ENCODE results near the gene MAP1B. TPM values are rescaled to one million over a fixed set of nuclear protein-coding genes. Genes with fewer than 3 reads are reported as not detected.

The MAP1B gene
- total RNA-seq, 1 experiment from 2014 or later, result 135 TPM

GRCh38 chr5:72077390-72077789 lies 29.9 kb upstream of the MAP1B start:
- no peak for DNase-seq (ENCODE audit: low spot score)
- no peak for TF ChIP-seq EZH2 (IDR thresholded peaks at IDR 0.05; ENCODE audit: borderline replicate concordance, low read depth, low read length, poor library complexity, severe bottlenecking)
- no peak for TF ChIP-seq CTCF (conservative IDR thresholded peaks at IDR 0.05; ENCODE audit: low read depth, low read length)
- Histone ChIP-seq H3K4me3 (ENCODE audit: low read depth, low read length, poor library complexity, severe bottlenecking) (no peak overlapping the region), H3K4me1 (ENCODE audit: insufficient read depth, low read length, poor library complexity, severe bottlenecking) (no peaks in the 10 kb centered on the region), H3K27me3 (replicated peaks; ENCODE audit: insufficient read depth, low read depth, low read length, poor library complexity) (peaks cover 2% of the 10 kb centered on the region), H3K36me3 (ENCODE audit: insufficient read depth, low read length, poor library complexity, severe bottlenecking) (no peaks in the 10 kb centered on the region), H3K9me3 (ENCODE audit: low read depth, low read length, poor library complexity, severe bottlenecking) (no peaks in the 10 kb centered on the region), H3K27ac (ENCODE audit: low read depth, low read length, poor library complexity, severe bottlenecking) (no peak overlapping the region)
- CTCF ChIA-PET, result no interaction called here
- POLR2A ChIA-PET (ENCODE audit: low non-redundant PET), result no interaction called here
- BruUV-seq (replicated peaks), result no TSS peak
- intact Hi-C loops (cut with micrococcal nuclease; ENCODE audit: unreplicated experiment), result no loop called here

GRCh38 chr5:72079288-72079687 lies 28.0 kb upstream of the MAP1B start:
- Histone ChIP-seq H3K27ac (ENCODE audit: low read depth, low read length, poor library complexity, severe bottlenecking) (no peak overlapping the region), H3K9me3 (ENCODE audit: low read depth, low read length, poor library complexity, severe bottlenecking) (no peaks in the 10 kb centered on the region), H3K4me1 (ENCODE audit: insufficient read depth, low read length, poor library complexity, severe bottlenecking) (no peaks in the 10 kb centered on the region), H3K36me3 (ENCODE audit: insufficient read depth, low read length, poor library complexity, severe bottlenecking) (no peaks in the 10 kb centered on the region), H3K4me3 (ENCODE audit: low read depth, low read length, poor library complexity, severe bottlenecking) (no peak overlapping the region), H3K27me3 (replicated peaks; ENCODE audit: insufficient read depth, low read depth, low read length, poor library complexity) (peaks cover 20% of the 10 kb centered on the region)
- ChIA-PET POLR2A (ENCODE audit: low non-redundant PET) (no interaction called here), CTCF (no interaction called here)
- no TSS peak for BruUV-seq (replicated peaks)
- TF ChIP-seq CTCF (conservative IDR thresholded peaks at IDR 0.05; ENCODE audit: low read depth, low read length), result no peak
- no peak for TF ChIP-seq EZH2 (IDR thresholded peaks at IDR 0.05; ENCODE audit: borderline replicate concordance, low read depth, low read length, poor library complexity, severe bottlenecking)
- intact Hi-C loops (cut with micrococcal nuclease; ENCODE audit: unreplicated experiment), result no loop called here
- no peak for DNase-seq (ENCODE audit: low spot score)

- no peak for DNase-seq (ENCODE audit: low spot score)
- CTCF ChIA-PET, result no interaction called here
- TF ChIP-seq EZH2 (IDR thresholded peaks at IDR 0.05; ENCODE audit: borderline replicate concordance, low read depth, low read length, poor library complexity, severe bottlenecking), result no peak
- no peak for TF ChIP-seq CTCF (conservative IDR thresholded peaks at IDR 0.05; ENCODE audit: low read depth, low read length)
Measured at GRCh38 chr5:72082048-72082447, 25.2 kb upstream of the MAP1B start.

More at GRCh38 chr5:72082048-72082447, 25.2 kb upstream of the MAP1B start:
- no peaks in the 10 kb centered on the region for H3K4me1 ChIP-seq (ENCODE audit: insufficient read depth, low read length, poor library complexity, severe bottlenecking)
- no peaks in the 10 kb centered on the region for H3K36me3 ChIP-seq (ENCODE audit: insufficient read depth, low read length, poor library complexity, severe bottlenecking)
- H3K9me3 ChIP-seq (ENCODE audit: low read depth, low read length, poor library complexity, severe bottlenecking), result no peaks in the 10 kb centered on the region
- H3K27me3 ChIP-seq (replicated peaks; ENCODE audit: insufficient read depth, low read depth, low read length, poor library complexity), result peaks cover 26% of the 10 kb centered on the region
- H3K27ac ChIP-seq (ENCODE audit: low read depth, low read length, poor library complexity, severe bottlenecking), result no peak overlapping the region
- no peak overlapping the region for H3K4me3 ChIP-seq (ENCODE audit: low read depth, low read length, poor library complexity, severe bottlenecking)
- no TSS peak for BruUV-seq (replicated peaks)
- intact Hi-C loops (cut with micrococcal nuclease; ENCODE audit: unreplicated experiment), result no loop called here
- POLR2A ChIA-PET (ENCODE audit: low non-redundant PET), result no interaction called here
